SIG-M5 (cell line): ENCODE data around the gene FOXO6.

Source experiments
- DNase-seq: peaks from one replicate; lab custom pipeline; 2025; lab: John Stamatoyannopoulos, UW

Gene FOXO6

DNA sequence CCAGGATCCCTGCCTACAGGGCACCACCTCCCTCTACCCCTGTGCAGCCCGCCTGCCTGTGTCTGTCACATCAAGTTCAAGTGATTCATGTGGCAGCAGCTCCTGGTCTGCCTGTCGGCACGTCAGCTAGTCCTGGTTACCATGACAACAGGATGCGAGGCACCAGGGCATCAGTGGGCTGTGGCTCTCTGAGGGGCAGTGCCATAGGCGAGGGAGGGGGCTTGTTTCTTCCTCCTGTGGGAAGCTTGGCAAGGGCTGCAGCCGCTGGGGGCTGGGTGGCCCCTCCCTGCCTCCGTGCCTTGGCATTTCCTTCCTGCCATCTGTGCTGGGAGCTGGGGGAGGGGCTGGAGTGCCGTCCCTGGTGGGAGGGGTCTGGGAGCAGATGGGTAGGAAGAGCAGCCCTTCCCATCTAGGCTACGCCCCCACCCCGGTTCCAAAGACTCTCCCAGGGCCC is 43.1 kb downstream of the FOXO6 start:
- DNase-seq, result no peak

GRCh38 chr1:41407664-41408252 is 46.5 kb downstream of the FOXO6 start:
- no peak for DNase-seq

DNA sequence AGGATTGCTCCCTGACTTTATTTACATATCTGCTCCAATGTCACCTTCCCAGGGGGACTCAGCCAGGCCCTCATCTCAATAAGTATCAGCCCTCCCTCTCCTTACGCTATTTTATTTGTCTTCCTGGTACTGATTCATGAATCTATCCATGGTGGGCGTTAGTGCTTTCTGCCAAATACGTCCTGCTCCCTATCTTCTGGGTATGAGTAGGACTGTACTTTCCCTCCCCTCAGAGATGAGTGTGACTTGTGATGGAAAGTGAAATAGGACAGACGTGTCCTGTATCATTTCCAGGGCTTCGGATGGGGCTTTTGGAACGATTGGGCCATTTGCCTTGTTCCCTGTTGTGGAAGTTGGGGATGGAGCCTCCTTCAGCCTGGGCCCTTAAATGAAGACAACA is 47.5 kb downstream of the FOXO6 start:
- no peak for DNase-seq

DNA sequence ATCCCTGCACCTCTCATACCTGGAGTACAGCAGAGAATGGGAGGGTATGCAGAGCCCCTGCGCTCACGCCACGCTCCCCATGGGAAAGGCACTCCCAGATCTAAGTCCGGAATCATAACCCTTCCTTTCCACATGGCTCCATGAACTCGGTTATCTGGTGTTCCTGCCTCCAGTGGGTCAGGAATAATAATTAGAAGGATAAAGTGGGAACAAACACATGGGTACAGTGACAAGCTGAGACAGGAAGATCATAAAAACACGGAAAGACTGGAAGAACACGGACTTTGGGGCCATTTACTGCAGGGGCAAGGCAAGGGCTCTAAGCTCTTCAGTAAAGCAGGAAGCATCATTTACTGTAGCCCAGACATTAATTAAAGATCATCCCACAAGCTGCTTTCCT is 48.6 kb downstream of the FOXO6 start:
- DNase-seq, result no peak

GRCh38 chr1:41410462-41410861 is 49.2 kb downstream of the FOXO6 start:
- no peak for DNase-seq

- DNase-seq, result no peak
Measured at GRCh38 chr1:41411229-41411628, 50.0 kb downstream of the FOXO6 start.

DNA sequence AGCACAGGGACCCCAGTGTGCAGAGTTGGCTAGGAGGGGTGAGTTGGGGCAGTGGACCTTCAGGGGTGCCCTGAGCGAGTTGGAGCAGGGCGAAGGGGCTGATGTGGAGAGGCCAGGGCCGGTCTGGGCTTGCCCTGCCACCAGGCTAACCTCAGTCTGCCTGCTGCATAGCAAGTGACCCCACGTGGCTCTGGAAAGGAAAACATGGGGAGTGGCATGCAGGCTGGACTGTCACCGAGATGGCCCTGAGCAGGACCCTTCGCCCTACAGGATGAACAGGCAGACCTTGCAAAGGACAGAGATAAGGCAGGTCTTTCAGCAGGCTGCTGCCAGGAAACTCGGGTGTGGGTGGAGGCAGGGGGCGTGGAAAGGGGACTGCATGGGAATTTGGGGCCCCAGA is 51.5 kb downstream of the FOXO6 start:
- no peak for DNase-seq

DNA sequence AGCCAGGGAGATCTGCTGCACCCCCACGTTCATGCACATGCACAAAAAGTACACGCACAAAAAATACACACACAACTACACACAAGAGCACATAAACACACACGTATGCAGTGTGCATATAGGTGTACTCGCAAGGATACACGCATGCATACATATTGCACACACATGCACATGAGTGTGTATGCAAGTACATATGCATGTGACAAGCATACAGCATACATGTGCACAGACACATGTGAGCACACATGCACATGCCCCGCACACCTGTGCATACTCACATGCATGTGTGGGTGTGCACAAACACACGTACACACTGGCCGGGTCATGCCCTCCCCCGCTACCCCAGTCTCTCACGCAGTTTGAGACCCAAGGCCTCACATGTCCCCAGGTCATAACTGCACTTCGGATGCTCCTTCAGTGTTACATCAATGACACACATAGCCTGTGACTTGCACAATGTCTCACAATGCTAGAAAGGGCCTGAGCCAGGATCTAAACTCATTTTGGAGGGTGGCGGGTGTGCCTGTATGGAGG is 52.6 kb downstream of the FOXO6 start:
- DNase-seq, result no peak

- DNase-seq, result no peak
Measured at GRCh38 chr1:41414296-41414695, 53.1 kb downstream of the FOXO6 start.

DNA sequence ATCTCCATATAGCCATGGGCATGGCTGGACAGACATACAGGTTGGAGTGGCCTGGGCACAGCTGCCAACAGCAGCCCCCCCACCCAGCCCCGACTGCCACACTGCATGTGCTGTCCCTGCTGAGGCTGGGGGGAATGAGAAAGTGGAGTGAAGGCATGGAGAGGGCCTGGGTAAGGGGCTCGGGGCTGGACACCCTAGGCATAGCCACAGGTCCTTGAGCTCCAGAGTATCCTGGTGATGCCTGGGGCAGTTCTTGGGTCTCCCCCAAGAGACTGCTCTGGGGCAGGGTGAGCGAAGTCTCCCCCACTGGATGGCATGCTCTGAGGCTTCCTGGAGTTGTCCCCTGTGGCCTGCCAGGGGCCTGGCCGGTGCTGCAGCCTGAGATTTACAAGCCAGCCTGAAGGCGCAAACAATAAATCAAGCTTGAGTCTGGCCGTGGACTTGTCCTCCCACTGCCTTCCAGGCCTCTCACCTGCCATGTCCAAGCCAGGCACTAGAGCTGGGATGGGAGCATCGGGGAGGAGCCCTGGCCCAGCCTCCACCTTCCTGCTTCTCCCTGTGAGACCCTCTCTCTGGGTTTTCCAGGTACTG is 53.6 kb downstream of the FOXO6 start:
- DNase-seq, result no peak

GRCh38 chr1:41416081-41416480 is 54.8 kb downstream of the FOXO6 start:
- no peak for DNase-seq

DNA sequence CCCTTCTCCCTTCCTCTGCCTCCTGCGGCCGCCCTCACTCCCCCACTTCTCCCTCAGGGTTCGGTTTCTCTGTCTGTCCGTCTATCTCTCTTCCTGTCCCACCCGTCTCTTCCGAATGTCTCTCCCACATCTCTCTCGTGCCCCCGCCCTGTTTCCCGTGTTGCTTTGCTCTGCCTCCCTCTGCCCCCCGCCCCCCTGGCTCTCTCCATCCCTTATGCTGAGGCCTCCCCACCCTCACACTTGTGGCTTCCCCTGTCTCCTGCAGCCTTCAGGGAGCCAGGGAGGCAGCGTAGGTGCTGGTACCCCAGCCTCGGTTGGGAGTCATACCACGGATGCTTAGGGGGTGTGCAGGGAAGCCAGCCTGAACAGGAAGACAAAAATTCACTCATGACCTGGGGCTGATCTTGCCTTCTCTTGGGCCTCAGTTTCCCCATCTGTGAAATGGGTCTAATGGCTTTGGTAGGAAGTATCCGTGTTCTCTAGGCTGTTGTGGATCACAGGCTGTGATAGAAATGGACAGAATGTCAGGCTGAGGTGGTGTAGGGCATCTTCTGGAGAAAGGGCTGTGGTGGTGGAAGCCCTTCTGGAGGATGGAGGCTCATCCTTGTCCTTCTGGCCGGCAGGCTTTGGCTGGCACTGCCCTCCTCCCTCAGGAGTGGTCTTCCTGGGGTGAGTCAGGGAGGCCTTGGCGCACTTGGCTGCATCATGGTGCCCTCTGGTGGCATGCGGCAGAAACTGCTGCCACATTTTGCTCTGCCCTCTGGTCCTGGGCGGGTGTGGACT is 55.5 kb downstream of the FOXO6 start:
- no peak for DNase-seq

GRCh38 chr1:41417335-41417682 is 56.1 kb downstream of the FOXO6 start:
- no peak for DNase-seq

- no peak for DNase-seq
Measured at GRCh38 chr1:41417746-41418145, 56.5 kb downstream of the FOXO6 start.

DNA sequence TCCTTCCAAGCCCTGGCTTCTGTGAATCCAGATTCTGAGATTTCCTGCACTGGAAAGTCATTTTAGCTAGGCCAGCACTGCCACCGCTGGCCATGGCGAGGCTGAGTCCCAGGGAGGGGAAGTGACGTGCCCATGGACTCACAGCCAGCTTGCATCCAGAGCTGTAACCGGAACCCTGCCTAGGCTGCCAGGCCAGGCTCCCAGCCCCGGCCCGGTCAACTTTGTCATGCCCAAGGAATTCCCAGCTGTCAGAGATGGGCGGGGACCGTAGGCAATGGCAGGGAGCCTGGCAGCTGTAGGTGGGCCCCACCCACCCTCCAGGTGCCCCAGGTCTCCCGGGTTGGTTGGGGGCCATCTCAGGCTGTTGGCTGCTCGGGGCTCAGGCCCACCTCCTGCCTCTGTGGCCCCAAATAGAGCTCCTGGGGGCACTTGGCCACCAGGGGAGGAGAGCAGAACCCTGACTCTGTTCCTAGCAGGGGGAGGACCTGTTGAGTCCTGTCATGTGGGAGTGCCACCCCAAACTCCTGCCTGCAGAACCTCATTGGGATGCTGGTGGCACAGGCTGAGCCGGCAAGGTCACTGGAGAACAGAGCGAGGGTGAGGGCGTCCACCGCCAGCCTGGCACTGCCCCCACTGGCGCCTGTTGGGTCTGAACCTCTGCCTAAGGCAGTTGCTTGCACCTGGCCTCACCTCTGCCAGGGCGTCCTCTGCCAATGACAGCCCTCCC is 57.8 kb downstream of the FOXO6 start:
- DNase-seq, result no peak

GRCh38 chr1:41419584-41420295 is 58.5 kb downstream of the FOXO6 start:
- no peak for DNase-seq

- DNase-seq, result no peak
Measured at GRCh38 chr1:41420351-41420750, 59.1 kb downstream of the FOXO6 start.

DNA sequence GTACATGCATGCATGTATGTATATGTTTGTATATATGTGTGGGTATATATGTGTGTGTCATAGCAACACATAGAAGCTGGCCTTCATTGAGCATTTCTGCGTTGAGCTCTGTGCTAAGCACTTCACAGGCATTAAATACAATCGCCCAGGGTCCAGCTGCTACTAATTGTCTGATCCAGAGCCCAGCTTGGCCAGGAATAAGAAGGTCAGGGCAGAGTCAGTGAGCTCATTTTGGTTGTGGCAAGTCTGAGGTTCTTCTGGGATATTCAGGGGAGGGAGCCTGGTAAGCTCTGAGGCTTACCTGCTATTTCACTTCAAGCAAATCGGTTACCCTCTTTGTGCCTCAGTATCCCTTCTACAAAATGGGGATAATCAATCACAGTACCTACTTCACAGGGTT is 59.6 kb downstream of the FOXO6 start:
- no peak for DNase-seq

- no peak for DNase-seq
Measured at GRCh38 chr1:41422306-41422705, 61.1 kb downstream of the FOXO6 start.

DNA sequence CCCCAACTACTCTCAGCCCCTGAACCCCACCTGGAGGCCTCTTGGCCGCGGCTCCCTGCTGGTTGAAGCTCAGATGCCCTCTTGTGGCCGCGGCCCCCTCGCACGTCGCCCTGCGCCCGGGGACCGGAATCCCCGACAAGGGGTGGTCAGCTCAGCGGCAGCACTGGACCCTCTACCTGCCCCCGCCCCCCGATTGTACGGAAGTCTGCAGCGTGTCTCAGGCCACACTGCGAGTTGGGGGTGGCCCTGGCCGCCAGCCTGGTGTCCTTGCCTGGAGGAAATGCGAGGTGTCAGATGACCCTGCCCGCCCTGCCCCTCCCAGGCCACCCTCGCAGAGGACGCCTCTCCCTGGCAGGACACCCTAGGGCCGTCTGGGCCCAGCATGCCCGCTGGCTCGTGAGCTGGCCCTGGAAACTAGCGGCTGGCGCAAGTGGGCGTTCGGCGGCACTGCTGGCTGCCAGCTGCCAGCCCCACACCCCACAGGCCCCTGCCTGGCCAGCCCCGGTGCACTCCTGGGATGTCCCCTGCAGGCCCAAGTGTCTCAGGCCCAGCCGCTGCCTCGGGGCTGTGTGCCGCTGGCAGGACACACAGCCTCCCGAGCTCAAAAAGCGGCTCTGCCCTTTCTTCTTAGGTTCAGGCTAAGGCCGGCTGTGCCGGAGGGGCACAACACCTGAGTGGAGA is 62.4 kb downstream of the FOXO6 start:
- DNase-seq, result no peak

DNA sequence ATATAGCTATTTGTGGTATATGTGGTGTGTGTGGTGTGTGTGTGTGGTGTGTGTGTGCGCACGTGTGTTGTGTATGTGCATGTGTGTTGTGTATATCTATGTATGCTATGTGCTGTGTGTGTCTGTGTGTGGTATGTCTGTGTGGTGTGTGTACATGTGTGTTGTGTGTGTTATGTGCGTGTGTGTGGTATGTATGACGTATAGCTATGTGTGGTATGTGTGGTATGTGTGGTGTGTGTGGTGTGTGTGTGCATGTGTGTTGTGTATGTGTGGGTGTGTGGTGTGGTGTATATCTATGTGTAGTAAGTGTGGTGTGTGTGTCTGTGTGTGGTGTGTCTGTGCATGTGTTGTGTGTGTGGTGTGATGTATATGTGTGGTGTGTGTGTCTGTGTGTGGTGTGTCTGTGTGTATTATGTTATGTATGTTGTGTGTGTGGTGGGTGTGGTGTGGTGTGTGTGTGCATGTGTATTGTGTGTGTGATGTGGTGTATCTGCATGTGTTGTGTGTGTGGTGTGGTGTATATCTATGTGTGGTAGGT is 63.4 kb downstream of the FOXO6 start:
- DNase-seq, result no peak
